ENCODE data around the gene ADAMTSL4.

- no peak for TF ChIP-seq CTCF (IDR thresholded peaks at IDR 0.05; ENCODE audit: low read length)
- TF ChIP-seq EZH2 (optimal IDR thresholded peaks at IDR 0.05; ENCODE audit: low read depth, low read length): no peak
- no peak for TF ChIP-seq EZH2phosphoT487 (IDR thresholded peaks at IDR 0.05; ENCODE audit: low read length)
Measured at GRCh38 chr1:150507912-150508864, 41.0 kb upstream of the ADAMTSL4 start, which contains the start of gene ECM1.

All from MM.1S (cell line).